Suprapubic skin (tissue), 4 donors: Measurements from ENCODE around the gene MAP3K4. TPM values are rescaled to one million over a fixed set of nuclear protein-coding genes. Genes with fewer than 3 reads are reported as not detected.

ENCODE experiments used
- DNase-seq, 2 donors: peaks; one replicate each; pipeline ENCODE4 v3.0.0-alpha.2; 2019; ENCODE audit warnings: low spot score in 2 of 2
- H3K27ac ChIP-seq: fragments of 200-600 bp; sonication (generic); one replicate; pipeline ENCODE4 v1.5.1; 2019
- H3K27me3 ChIP-seq: fragments of 200-600 bp; sonication (generic); one replicate; pipeline ENCODE4 v1.5.1; 2019
- H3K36me3 ChIP-seq: fragments of 200-600 bp; sonication (generic); one replicate; pipeline ENCODE4 v1.5.1; 2019
- H3K4me1 ChIP-seq: fragments of 200-600 bp; sonication (generic); one replicate; pipeline ENCODE4 v1.5.1; 2019
- H3K4me3 ChIP-seq: fragments of 200-600 bp; sonication (generic); one replicate; pipeline ENCODE4 v1.5.1; 2019; ENCODE audit warnings: mild to moderate bottlenecking
- H3K9me3 ChIP-seq: fragments of 200-600 bp; sonication (generic); one replicate; pipeline ENCODE4 v1.5.1; 2019
- CTCF ChIP-seq, 2 donors: fragments of 200-600 bp in 1 of 2; fragments of 450-650 bp in 1 of 2; sonication (generic) in 1 of 2; IDR thresholded peaks; one replicate each; pipeline ENCODE4 v1.5.1; 2016 to 2019; ENCODE audit warnings: antibody characterized with exemption in 2 of 2, mild to moderate bottlenecking in 1 of 2, moderate library complexity in 1 of 2
- EP300 ChIP-seq: sonication (generic); formaldehyde crosslinking; IDR thresholded peaks from one replicate; pipeline ENCODE4 v1.6.1; 2017; ENCODE audit warnings: antibody characterized with exemption
- POLR2A ChIP-seq, 2 donors: fragments of 450-650 bp; IDR thresholded peaks; one replicate each; pipeline ENCODE4 v1.6.1; 2017; ENCODE audit warnings: antibody characterized with exemption in 2 of 2, mild to moderate bottlenecking in 2 of 2, moderate library complexity in 2 of 2
- POLR2AphosphoS5 ChIP-seq, 3 donors: sonication (generic); formaldehyde crosslinking; IDR thresholded peaks; one replicate each; pipeline ENCODE4 v1.6.1; 2017; ENCODE audit warnings: antibody characterized with exemption in 3 of 3
- WGBS: methylation state at CpG from one replicate; pipeline ENCODE4 v1.1.5; 2018; 5-methylcytosine and 5-hydroxymethylcytosine counted together
- total RNA-seq, 4 donors: library from RNA; depleted of rRNA; stranded (reverse); fragments of >200 nt; gene quantifications; one replicate each; pipeline ENCODE4 v1.1.0, GENCODE V29; 2016

Gene MAP3K4
- total RNA-seq, 4 donors from 2014 or later = 29.2 to 83.2 (median 45.2) TPM

GRCh38 chr6:161057103-161058091 lies 65.8 kb downstream of the MAP3K4 start:
- TF ChIP-seq CTCF (IDR thresholded peaks at IDR 0.05) (no peak), POLR2A (IDR thresholded peaks at IDR 0.05) (no peak), EP300 (no peak), POLR2AphosphoS5 (IDR thresholded peaks at IDR 0.05) (no peak)
- no peak for DNase-seq
- 59% methylated on average over 11 of the region's 11 CpGs for WGBS

DNA sequence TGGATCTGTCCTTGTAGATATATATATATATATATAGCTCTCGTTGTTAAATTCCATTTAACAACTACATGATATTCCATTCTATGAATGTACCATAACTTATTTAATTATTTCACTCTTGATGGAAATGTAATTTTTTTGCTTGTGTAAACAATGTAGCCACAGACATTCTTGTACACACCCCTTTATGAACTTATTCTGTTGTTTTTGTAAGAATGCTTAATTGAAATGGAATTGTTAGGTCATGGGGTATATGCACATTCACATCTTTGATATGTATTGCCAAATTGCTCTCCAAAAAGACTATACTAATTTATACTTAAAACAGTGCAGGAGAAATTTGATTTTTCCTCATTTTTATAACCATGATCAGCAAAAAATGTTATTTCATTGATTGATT lies 67.2 kb downstream of the MAP3K4 start:
- no peak for DNase-seq
- peaks cover 3% of the 10 kb centered on the region for H3K36me3 ChIP-seq
- 85% methylated on average over 1 of the region's 1 CpG for WGBS
- no peak overlapping the region for H3K4me3 ChIP-seq
- no peaks in the 10 kb centered on the region for H3K27me3 ChIP-seq
- no peaks in the 10 kb centered on the region for H3K9me3 ChIP-seq
- TF ChIP-seq CTCF (IDR thresholded peaks at IDR 0.05) (no peak), EP300 (no peak), POLR2AphosphoS5 (IDR thresholded peaks at IDR 0.05) (no peak), POLR2A (IDR thresholded peaks at IDR 0.05) (no peak)
- H3K4me1 ChIP-seq = peaks cover 9% of the 10 kb centered on the region
- no peak overlapping the region for H3K27ac ChIP-seq

More at GRCh38 chr6:161057103-161058091, 65.8 kb downstream of the MAP3K4 start:
- Histone ChIP-seq H3K4me3 (no peak overlapping the region), H3K36me3 (peaks cover 5% of the 10 kb centered on the region), H3K4me1 (peaks cover 9% of the 10 kb centered on the region), H3K9me3 (no peaks in the 10 kb centered on the region), H3K27me3 (no peaks in the 10 kb centered on the region), H3K27ac (no peak overlapping the region)

GRCh38 chr6:161061576-161061975 lies 70.0 kb downstream of the MAP3K4 start:
- H3K9me3 ChIP-seq = no peaks in the 10 kb centered on the region
- no peaks in the 10 kb centered on the region for H3K36me3 ChIP-seq
- H3K4me3 ChIP-seq = no peak overlapping the region
- no peaks in the 10 kb centered on the region for H3K27me3 ChIP-seq
- TF ChIP-seq CTCF (IDR thresholded peaks at IDR 0.05) = no peak
- TF ChIP-seq POLR2A (IDR thresholded peaks at IDR 0.05) = no peak
- TF ChIP-seq POLR2AphosphoS5 (IDR thresholded peaks at IDR 0.05) = no peak
- no peak for TF ChIP-seq EP300
- no peak overlapping the region for H3K27ac ChIP-seq
- no peak for DNase-seq
- H3K4me1 ChIP-seq = peaks cover 9% of the 10 kb centered on the region
- WGBS = 96% methylated on average over 3 of the region's 3 CpGs

- TF ChIP-seq POLR2A (IDR thresholded peaks at IDR 0.05) (no peak), POLR2AphosphoS5 (IDR thresholded peaks at IDR 0.05) (no peak), EP300 (no peak), CTCF (IDR thresholded peaks at IDR 0.05) (no peak)
- no peak for DNase-seq
- no peaks in the 10 kb centered on the region for H3K4me1 ChIP-seq
- H3K36me3 ChIP-seq = no peaks in the 10 kb centered on the region
- H3K27ac ChIP-seq = no peak overlapping the region
- no peaks in the 10 kb centered on the region for H3K9me3 ChIP-seq
- no peak overlapping the region for H3K4me3 ChIP-seq
- 100% methylated on average over 1 of the region's 1 CpG for WGBS
- H3K27me3 ChIP-seq = no peaks in the 10 kb centered on the region
These were observed 73.3 kb downstream of the MAP3K4 start for GRCh38 chr6:161064915-161065314.

- peaks cover 7% of the 10 kb centered on the region for H3K36me3 ChIP-seq
- TF ChIP-seq CTCF (IDR thresholded peaks at IDR 0.05) (no peak), POLR2AphosphoS5 (IDR thresholded peaks at IDR 0.05) (no peak), POLR2A (IDR thresholded peaks at IDR 0.05) (no peak), EP300 (no peak)
- no peak for DNase-seq
- no peaks in the 10 kb centered on the region for H3K9me3 ChIP-seq
- no peak overlapping the region for H3K27ac ChIP-seq
- 77% methylated on average over 3 of the region's 3 CpGs for WGBS
- H3K27me3 ChIP-seq = no peaks in the 10 kb centered on the region
- H3K4me3 ChIP-seq = no peak overlapping the region
- H3K4me1 ChIP-seq = no peaks in the 10 kb centered on the region
These were observed 74.9 kb downstream of the MAP3K4 start for GRCh38 chr6:161066511-161066910.
